Activated CD4-positive, alpha-beta T cell treated with anti-CD3 and anti-CD28 coated beads for 36 hours (primary cell): ENCODE measurements around the gene IGFLR1. TPM values are rescaled to one million over a fixed set of nuclear protein-coding genes. Genes with fewer than 3 reads are reported as not detected.

Experiments
- ATAC-seq: fragments of 200-7000 bp; cut with Tn5 transposase; one replicate; pipeline ENCODE4 v1.10.0; 2021; ENCODE audit warnings: mild to moderate bottlenecking, moderate library complexity
- CTCF ChIA-PET: fragments of 350-600 bp; sonication (Branson Sonifier 250); formaldehyde crosslinking; loops from one replicate; lab custom pipeline; 2021; ENCODE audit warnings: antibody characterized with exemption; lab: Charles Lee
- POLR2A ChIA-PET: fragments of 350-600 bp; sonication (Branson Sonifier 250); formaldehyde crosslinking; loops from one replicate; lab custom pipeline; 2021; ENCODE audit warnings: antibody characterized with exemption, inconsistent platforms; lab: Charles Lee
- DNase-seq: peaks from one replicate; pipeline ENCODE4 v3.0.0-alpha.2; 2020
- H3K27ac Mint-ChIP-seq: one replicate; pipeline ENCODE4 v1.8.0; 2021; ENCODE audit warnings: mixed read lengths
- H3K27me3 Mint-ChIP-seq: one replicate; pipeline ENCODE4 v1.8.0; 2021; ENCODE audit warnings: mixed read lengths
- H3K36me3 Mint-ChIP-seq: one replicate; pipeline ENCODE4 v1.8.0; 2021; ENCODE audit warnings: low read depth, mixed read lengths
- H3K4me1 Mint-ChIP-seq: one replicate; pipeline ENCODE4 v1.8.0; 2021; ENCODE audit warnings: mixed read lengths
- H3K4me3 Mint-ChIP-seq: one replicate; pipeline ENCODE4 v1.8.0; 2021; ENCODE audit warnings: mild to moderate bottlenecking, moderate library complexity, mixed read lengths
- H3K9me3 Mint-ChIP-seq: one replicate; pipeline ENCODE4 v1.8.0; 2021; ENCODE audit warnings: low read depth, mixed read lengths
- intact Hi-C, 2 experiments: fragments of 100-400 bp; cut with DNase I in 1 of 2; cut with micrococcal nuclease in 1 of 2; formaldehyde crosslinking; loops; one replicate each; pipeline versions ENCODE4 v1.14.2 to v1.15.1; 2022 to 2024; cut with DNase I, micrococcal nuclease
- total RNA-seq, 2 experiments: library from RNA; stranded (reverse); gene quantifications; one replicate each; pipeline ENCODE4 v1.2.3, GENCODE V29; 2021

IGFLR1 gene, protein sequence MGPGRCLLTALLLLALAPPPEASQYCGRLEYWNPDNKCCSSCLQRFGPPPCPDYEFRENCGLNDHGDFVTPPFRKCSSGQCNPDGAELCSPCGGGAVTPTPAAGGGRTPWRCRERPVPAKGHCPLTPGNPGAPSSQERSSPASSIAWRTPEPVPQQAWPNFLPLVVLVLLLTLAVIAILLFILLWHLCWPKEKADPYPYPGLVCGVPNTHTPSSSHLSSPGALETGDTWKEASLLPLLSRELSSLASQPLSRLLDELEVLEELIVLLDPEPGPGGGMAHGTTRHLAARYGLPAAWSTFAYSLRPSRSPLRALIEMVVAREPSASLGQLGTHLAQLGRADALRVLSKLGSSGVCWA
- total RNA-seq: 10 to 100 TPM; 71.4 to 80.2 TPM

DNA sequence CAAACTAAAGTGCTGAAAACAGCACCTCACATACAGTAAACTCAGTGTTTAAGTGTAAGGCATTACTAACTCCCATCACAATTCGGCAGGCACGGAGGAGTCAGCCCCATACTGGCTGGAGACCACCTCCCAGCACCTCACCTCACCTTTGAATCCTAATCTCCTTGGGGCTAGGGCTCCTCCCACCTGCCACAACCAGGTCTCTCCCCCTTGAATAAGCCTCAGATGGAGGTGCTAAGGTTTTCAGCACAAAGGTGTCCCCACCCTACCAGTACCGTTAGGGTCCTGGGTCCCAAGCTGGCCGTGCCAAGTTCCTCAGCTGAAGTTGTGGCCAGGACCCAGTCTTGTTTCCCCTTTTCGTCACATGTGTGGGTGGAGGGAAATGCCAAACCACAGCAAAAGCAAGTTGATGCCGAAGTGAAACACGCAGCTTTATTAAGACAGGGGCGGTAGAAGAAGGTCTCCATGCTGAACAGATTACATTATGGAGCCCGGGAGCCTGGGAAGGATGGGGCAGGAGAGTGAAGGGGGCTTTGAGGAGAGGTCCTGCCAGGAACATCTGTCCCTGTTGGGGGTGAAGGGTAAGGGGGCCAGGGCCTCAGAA, at the start of gene IGFLR1:
TSS of gene IGFLR1 (minus strand) at position 332 of the 604 bp plus-strand sequence. CDS start 1,272 bp downstream, outside the sequence.
- H3K36me3 Mint-ChIP-seq: peaks cover 41% of the 10 kb centered on the region
- peak within 1 kb of the TSS; percentile 99 for H3K4me3 Mint-ChIP-seq
- DNase-seq (peak; percentile 88), ATAC-seq (peak; percentile 1)
- peaks cover 39% of the 10 kb centered on the region for H3K4me1 Mint-ChIP-seq
- POLR2A ChIA-PET: interaction anchor here (0.8 to 1.2 kb wide), 5 partner anchors 24 to 189 kb away, joined by 3 to 8 read pairs (median 6); partner anchors contain the start of gene COX6B1
- no peaks in the 10 kb centered on the region for H3K27me3 Mint-ChIP-seq
- intact Hi-C loops: loop anchor here (1.0 to 10.0 kb wide), 4 partner anchors 15 to 597 kb away; partner anchors contain the start of genes ETV2 (in 1 of the 2), FXYD7 (in 1 of the 2), HSPB6 (in 1 of the 2) and SDHAF1 (in 1 of the 2)
- H3K9me3 Mint-ChIP-seq: no peaks in the 10 kb centered on the region
- peak within 1 kb of the TSS; percentile 96 for H3K27ac Mint-ChIP-seq
- CTCF ChIA-PET: interaction anchor here (1.0 to 1.2 kb wide), 3 partner anchors 15 to 44 kb away, joined by 3 read pairs; partner anchors contain the start of gene HSPB6

GRCh38 chr19:35791814-35792279, 49.6 kb upstream of the IGFLR1 start:
- no peaks in the 10 kb centered on the region for H3K4me1 Mint-ChIP-seq
- DNase-seq: no peak
- ChIA-PET POLR2A (no interaction called here), CTCF (no interaction called here)
- no peaks in the 10 kb centered on the region for H3K36me3 Mint-ChIP-seq
- no peak for ATAC-seq
- no peaks in the 10 kb centered on the region for H3K9me3 Mint-ChIP-seq
- no peak overlapping the region for H3K4me3 Mint-ChIP-seq
- peaks cover 12% of the 10 kb centered on the region for H3K27me3 Mint-ChIP-seq
- no peak overlapping the region for H3K27ac Mint-ChIP-seq
- intact Hi-C loops: no loop called here

DNA sequence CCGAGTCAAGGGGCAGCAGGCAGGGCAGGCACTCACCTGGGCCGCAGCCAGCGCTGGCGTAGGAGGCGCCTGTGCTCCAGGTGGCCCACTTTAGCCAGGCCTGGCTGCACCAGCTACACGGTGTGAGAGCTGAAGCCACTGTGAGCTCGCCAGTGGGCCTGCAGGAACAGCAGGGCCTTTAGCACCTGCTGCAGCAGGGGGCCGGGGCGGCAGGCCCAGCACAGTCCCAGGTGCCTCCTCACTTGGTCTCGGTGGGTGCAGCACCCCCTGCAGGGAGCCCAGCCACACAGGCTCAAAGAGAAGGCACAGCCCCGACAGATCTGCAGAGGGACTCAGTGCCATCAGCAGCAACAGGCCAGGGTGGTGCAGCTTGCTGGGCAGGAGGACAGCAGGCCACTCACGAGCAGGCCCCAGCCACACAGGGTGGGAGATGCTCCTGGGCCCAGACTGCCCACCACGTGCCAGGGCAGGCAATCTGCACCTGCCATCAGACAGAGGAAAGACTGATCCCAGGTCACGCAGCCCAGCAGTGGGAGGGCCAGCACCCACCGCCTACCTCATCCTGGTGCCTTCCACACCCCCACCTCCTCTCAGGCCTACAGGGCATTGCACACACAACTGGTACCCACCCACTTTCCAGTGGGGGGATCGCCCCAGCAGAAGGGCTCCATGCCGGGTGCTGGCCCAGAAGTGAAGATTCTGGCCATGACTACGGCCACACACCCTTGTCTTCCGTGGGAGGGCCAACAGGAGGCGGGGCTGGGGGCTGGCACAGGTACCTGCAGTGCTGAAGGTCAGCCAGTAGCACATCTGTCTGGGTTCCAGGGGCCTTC, 48.9 kb upstream of the IGFLR1 start:
- ATAC-seq: peak; percentile 74
- intact Hi-C loops: no loop called here
- peaks cover 7% of the 10 kb centered on the region for H3K27me3 Mint-ChIP-seq
- peak; percentile 45 for DNase-seq
- H3K4me1 Mint-ChIP-seq: no peaks in the 10 kb centered on the region
- no peaks in the 10 kb centered on the region for H3K36me3 Mint-ChIP-seq
- no peak overlapping the region for H3K27ac Mint-ChIP-seq
- ChIA-PET POLR2A (no interaction called here), CTCF (interaction anchor here (0.7 to 0.9 kb wide), 2 partner anchors 28 to 256 kb away, joined by 3 read pairs; no protein-coding TSS in a partner anchor)
- H3K4me3 Mint-ChIP-seq: no peak overlapping the region
- H3K9me3 Mint-ChIP-seq: no peaks in the 10 kb centered on the region

DNA sequence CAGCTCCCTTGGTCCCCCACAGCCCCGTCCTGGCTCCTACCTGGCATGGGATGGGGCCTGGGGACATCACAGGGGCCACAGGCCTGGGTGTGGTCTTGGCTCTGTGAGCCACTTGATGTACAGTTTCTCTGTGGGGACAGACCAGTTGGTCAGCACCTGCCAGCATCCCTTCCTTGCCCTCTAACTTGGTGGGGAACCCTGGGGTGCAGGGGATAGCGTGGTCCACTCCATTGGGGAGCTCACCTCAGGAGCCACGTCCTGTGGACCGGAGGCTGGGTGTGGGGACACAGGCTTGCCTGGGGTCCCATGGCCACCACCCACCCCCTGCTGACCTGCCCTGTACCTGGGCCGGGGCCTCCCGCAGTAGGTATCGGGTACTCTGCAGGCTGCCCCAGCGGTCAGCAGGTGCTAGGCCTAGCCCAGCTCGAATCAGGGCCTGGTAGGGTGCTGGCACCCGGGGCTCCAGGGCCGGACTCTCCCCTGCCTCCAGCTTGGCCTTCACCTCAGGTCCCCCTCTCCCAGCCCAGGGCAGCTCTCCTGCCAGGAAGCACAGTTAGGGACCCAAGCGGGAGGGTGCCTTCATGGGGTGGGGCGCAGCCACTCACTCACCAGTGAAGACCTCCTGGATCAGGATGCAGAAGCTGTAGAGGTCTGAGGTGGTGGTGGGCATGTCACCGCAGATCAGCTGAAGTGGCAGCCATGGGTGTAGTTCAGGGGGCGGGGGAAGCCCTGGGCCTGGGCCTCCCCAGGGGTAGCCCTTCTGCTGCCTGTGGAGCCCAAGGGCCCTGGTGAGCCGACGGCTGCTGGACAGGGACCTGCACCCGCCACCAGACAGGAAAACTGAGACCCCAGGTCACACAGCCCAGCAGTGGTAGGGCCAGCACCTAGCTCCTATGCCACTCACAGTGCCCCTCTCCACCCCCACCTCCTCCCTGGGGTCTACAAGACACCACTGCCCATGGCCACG, 48.0 kb upstream of the IGFLR1 start:
- no peak for DNase-seq
- ChIA-PET POLR2A (interaction anchor here (0.6 kb wide), 1 partner anchor 50 kb away, joined by 3 read pairs; no protein-coding TSS in a partner anchor), CTCF (interaction anchor here (0.7 to 0.9 kb wide), 2 partner anchors 29 to 257 kb away, joined by 3 read pairs; no protein-coding TSS in a partner anchor)
- ATAC-seq: no peak
- Mint-ChIP-seq H3K4me1 (no peaks in the 10 kb centered on the region), H3K4me3 (no peak overlapping the region), H3K36me3 (no peaks in the 10 kb centered on the region), H3K27ac (no peak overlapping the region), H3K9me3 (no peaks in the 10 kb centered on the region), H3K27me3 (peaks cover 2% of the 10 kb centered on the region)
- intact Hi-C loops: no loop called here

GRCh38 chr19:35789195-35789977, 47.1 kb upstream of the IGFLR1 start:
- Mint-ChIP-seq H3K27ac (no peak overlapping the region), H3K4me3 (no peak overlapping the region), H3K27me3 (peaks cover 2% of the 10 kb centered on the region), H3K4me1 (no peaks in the 10 kb centered on the region), H3K36me3 (no peaks in the 10 kb centered on the region), H3K9me3 (no peaks in the 10 kb centered on the region)
- POLR2A ChIA-PET: interaction anchor here (0.6 kb wide), 1 partner anchor 49 kb away, joined by 3 read pairs; no protein-coding TSS in a partner anchor
- intact Hi-C loops: no loop called here
- DNase-seq (no peak), ATAC-seq (no peak)
- CTCF ChIA-PET: interaction anchor here (0.6 kb wide), 1 partner anchor 15 kb away, joined by 4 read pairs; no protein-coding TSS in a partner anchor

DNA sequence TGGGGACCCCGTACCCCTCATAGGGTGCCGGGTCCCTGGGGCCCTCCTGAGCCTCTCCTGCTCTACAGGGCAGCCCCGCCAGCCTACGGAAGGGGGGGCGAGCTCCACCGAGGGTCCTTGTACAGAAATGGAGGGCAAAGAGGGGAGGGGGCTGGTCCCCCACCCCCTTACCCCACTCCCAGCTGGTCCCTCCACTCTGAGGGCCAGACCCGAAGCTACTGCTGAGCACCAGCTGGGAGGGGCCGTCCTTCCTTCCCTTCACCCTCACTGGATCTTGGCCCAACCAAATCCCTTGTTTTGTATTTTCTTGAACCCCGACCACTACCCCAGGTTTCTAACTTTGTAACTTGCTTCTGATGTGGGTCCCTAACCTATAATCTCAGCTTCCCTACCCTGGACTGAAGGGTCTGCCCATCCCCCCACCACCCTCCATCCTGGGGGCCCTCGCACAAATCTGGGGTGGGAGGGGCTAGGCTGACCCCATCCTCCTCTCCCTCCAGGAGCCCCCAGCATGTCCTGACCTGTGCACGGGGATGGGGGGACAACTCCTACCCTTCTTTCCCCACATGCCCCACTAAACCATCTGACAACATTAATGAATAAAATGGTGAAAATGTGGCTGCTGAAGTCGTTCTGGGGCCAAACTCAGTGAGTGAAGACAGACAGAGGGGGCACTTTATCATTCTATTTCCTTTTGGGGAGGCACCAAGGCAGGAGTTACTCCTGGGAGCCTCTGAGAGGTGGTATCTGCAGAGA, 46.1 kb upstream of the IGFLR1 start:
- no peak for ATAC-seq
- DNase-seq: no peak
- H3K27ac Mint-ChIP-seq: no peak overlapping the region
- no peaks in the 10 kb centered on the region for H3K27me3 Mint-ChIP-seq
- intact Hi-C loops: no loop called here
- no peaks in the 10 kb centered on the region for H3K36me3 Mint-ChIP-seq
- no peaks in the 10 kb centered on the region for H3K4me1 Mint-ChIP-seq
- ChIA-PET CTCF (interaction anchor here (1.0 kb wide), 1 partner anchor 65 kb away, joined by 3 read pairs; no protein-coding TSS in a partner anchor), POLR2A (no interaction called here)
- no peaks in the 10 kb centered on the region for H3K9me3 Mint-ChIP-seq
- no peak overlapping the region for H3K4me3 Mint-ChIP-seq

DNA sequence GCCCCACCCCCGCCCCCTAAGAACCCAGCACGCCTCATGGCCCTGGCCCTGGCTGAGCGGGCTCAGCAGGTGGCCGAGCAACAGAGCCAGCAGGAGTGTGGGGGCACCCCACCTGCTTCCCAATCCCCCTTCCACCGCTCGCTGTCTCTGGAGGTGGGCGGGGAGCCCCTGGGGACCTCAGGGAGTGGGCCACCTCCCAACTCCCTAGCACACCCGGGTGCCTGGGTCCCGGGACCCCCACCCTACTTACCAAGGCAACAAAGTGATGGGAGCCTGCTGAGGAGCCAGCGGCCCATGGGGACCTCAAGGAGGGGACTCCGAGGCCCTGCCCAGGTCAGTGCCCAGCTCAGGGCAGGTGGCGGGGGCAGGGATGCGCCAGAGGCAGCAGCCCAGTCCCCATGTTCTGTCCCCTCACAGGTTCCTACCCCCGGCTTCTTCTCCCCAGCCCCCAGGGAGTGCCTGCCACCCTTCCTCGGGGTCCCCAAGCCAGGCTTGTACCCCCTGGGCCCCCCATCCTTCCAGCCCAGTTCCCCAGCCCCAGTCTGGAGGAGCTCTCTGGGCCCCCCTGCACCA, 45.1 kb upstream of the IGFLR1 start:
- H3K36me3 Mint-ChIP-seq: no peaks in the 10 kb centered on the region
- intact Hi-C loops: no loop called here
- CTCF ChIA-PET: interaction anchor here (1.0 kb wide), 1 partner anchor 64 kb away, joined by 3 read pairs; no protein-coding TSS in a partner anchor

DNA sequence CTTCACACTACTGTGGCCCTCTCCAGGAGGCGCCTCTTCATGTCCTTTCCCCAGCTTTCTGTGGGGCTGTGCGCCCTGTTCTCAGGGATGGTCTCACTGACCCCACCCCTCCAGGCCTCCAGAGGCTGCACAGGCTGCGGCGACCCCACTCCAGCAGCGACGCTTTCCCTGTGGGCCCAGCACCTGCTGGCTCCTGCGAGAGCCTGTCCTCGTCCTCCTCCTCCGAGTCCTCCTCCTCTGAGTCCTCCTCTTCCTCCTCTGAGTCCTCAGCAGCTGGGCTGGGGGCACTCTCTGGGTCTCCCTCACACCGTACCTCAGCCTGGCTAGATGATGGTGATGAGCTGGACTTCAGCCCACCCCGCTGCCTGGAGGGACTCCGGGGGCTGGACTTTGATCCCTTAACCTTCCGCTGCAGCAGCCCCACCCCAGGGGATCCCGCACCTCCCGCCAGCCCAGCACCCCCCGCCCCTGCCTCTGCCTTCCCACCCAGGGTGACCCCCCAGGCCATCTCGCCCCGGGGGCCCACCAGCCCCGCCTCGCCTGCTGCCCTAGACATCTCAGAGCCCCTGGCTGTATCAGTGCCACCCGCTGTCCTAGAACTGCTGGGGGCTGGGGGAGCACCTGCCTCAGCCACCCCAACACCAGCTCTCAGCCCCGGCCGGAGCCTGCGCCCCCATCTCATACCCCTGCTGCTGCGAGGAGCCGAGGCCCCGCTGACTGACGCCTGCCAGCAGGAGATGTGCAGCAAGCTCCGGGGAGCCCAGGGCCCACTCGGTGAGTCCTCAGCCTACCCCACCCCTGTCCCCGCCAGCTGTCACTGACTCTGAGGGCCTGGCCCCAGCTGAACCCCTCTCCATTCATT, 44.3 kb upstream of the IGFLR1 start:
- ATAC-seq (no peak), DNase-seq (no peak)
- intact Hi-C loops: no loop called here
- no peaks in the 10 kb centered on the region for H3K36me3 Mint-ChIP-seq
- no peaks in the 10 kb centered on the region for H3K4me1 Mint-ChIP-seq
- POLR2A ChIA-PET: no interaction called here
- H3K27ac Mint-ChIP-seq: no peak overlapping the region
- no peak overlapping the region for H3K4me3 Mint-ChIP-seq
- CTCF ChIA-PET: no interaction called here
- no peaks in the 10 kb centered on the region for H3K27me3 Mint-ChIP-seq
- H3K9me3 Mint-ChIP-seq: no peaks in the 10 kb centered on the region

More for the DNA sequence above, 45.1 kb upstream of the IGFLR1 start:
- Mint-ChIP-seq H3K9me3 (no peaks in the 10 kb centered on the region), H3K4me3 (no peak overlapping the region), H3K27me3 (no peaks in the 10 kb centered on the region), H3K27ac (no peak overlapping the region), H3K4me1 (no peaks in the 10 kb centered on the region)
- POLR2A ChIA-PET: no interaction called here
- ATAC-seq (no peak), DNase-seq (no peak)
